NCI-H2227 (cell line): ENCODE measurements around the gene ZNF296.

ENCODE experiments used
- DNase-seq: peaks from one replicate; lab custom pipeline; 2025; ENCODE audit not compliant: unreplicated experiment; lab: John Stamatoyannopoulos, UW

ZNF296 gene

GRCh38 chr19:45061965-45062364 is 14.3 kb downstream of the ZNF296 start:
- no peak for DNase-seq

GRCh38 chr19:45059258-45059965 is 16.9 kb downstream of the ZNF296 start:
- peak; percentile 64 for DNase-seq

- DNase-seq, result no peak
These were observed 17.6 kb downstream of the ZNF296 start for GRCh38 chr19:45058622-45059159.

- no peak for DNase-seq
These were observed 18.8 kb downstream of the ZNF296 start for GRCh38 chr19:45057444-45057843.

- DNase-seq, result no peak
These were observed 19.4 kb downstream of the ZNF296 start for GRCh38 chr19:45056831-45057230.

GRCh38 chr19:45051929-45052579 is 24.2 kb downstream of the ZNF296 start:
- no peak for DNase-seq

GRCh38 chr19:45050036-45050435 is 26.2 kb downstream of the ZNF296 start:
- DNase-seq, result no peak

- DNase-seq, result no peak
These were observed 27.1 kb downstream of the ZNF296 start for GRCh38 chr19:45049073-45049736.

- no peak for DNase-seq
These were observed 29.0 kb downstream of the ZNF296 start for GRCh38 chr19:45047188-45047797.

GRCh38 chr19:45046355-45046754 is 29.9 kb downstream of the ZNF296 start:
- no peak for DNase-seq

- no peak for DNase-seq
These were observed 30.5 kb downstream of the ZNF296 start for GRCh38 chr19:45045671-45046353.

- no peak for DNase-seq
These were observed 35.2 kb downstream of the ZNF296 start for GRCh38 chr19:45041125-45041524.

GRCh38 chr19:45040059-45040771 is 36.1 kb downstream of the ZNF296 start:
- DNase-seq, result no peak

GRCh38 chr19:45038931-45039893 is 37.1 kb downstream of the ZNF296 start, which contains the start of gene CLASRP:
TSS of gene CLASRP (plus strand) at chr19:45039045. CDS start at chr19:45040213, 1,168 bp downstream.
- DNase-seq, result peak; percentile 90

- no peak for DNase-seq
These were observed 38.7 kb downstream of the ZNF296 start for GRCh38 chr19:45037393-45038169.

- DNase-seq, result no peak
These were observed 40.5 kb downstream of the ZNF296 start for GRCh38 chr19:45035755-45036154.

GRCh38 chr19:45032421-45032820 is 43.9 kb downstream of the ZNF296 start:
- no peak for DNase-seq

- no peak for DNase-seq
These were observed 45.5 kb downstream of the ZNF296 start for GRCh38 chr19:45030825-45031224.
